Measurements from ENCODE around the gene RAD18. TPM values are rescaled to one million over a fixed set of nuclear protein-coding genes. Genes with fewer than 3 reads are reported as not detected.

RAD18 gene
- total RNA-seq, 2 experiments from 2014 or later, result 39.9 to 44.8 TPM

GRCh38 chr3:8942746-8943488 lies 20.4 kb downstream of the RAD18 start:
- TF ChIP-seq EZH2phosphoT487 (IDR thresholded peaks at IDR 0.05; ENCODE audit: borderline replicate concordance, low read depth, low read length) (no peak), CTCF (conservative IDR thresholded peaks at IDR 0.05; ENCODE audit: low read length) (no peak)
- Histone ChIP-seq H3K9me2 (ENCODE audit: insufficient read depth, low read length) (no peaks in the 10 kb centered on the region), H4K20me1 (ENCODE audit: insufficient read depth, low read length) (0 out of 2 replicates have a peak, but pooled peaks cover 1% of the 10 kb centered on the region), H3K36me3 (ENCODE audit: insufficient read depth, low read length) (peaks cover 98% of the 10 kb centered on the region), H2AFZ (ENCODE audit: low read length) (no peak overlapping the region), H3K27ac (ENCODE audit: low read depth, low read length, poor library complexity, severe bottlenecking) (no peak overlapping the region), H3K9me3 (ENCODE audit: low read length) (peaks cover 14% of the 10 kb centered on the region), H3K4me2 (ENCODE audit: low read length) (no peak overlapping the region), H3K4me1 (ENCODE audit: insufficient read depth, low read length, poor library complexity, severe bottlenecking) (no peaks in the 10 kb centered on the region), H3K79me2 (ENCODE audit: insufficient read depth, low read depth, low read length) (peaks cover 3% of the 10 kb centered on the region; the same call in 1 of the 2 replicates), H3K4me3 (ENCODE audit: low read depth, low read length, poor library complexity, severe bottlenecking) (no peak overlapping the region)
- POLR2A ChIA-PET, result interaction anchor here (0.7 to 0.8 kb wide), 2 partner anchors 9 to 511 kb away, joined by 3 read pairs; no protein-coding TSS in a partner anchor
- DNase-seq (ENCODE audit: low spot score), result no peak
- no TSS peak for BruUV-seq (replicated peaks)
- intact Hi-C loops (cut with micrococcal nuclease; ENCODE audit: unreplicated experiment), result no loop called here
- CTCF ChIA-PET (ENCODE audit: unreplicated experiment), result no interaction called here

GRCh38 chr3:8942115-8942514 lies 21.2 kb downstream of the RAD18 start:
- no peaks in the 10 kb centered on the region for H3K4me1 ChIP-seq (ENCODE audit: insufficient read depth, low read length, poor library complexity, severe bottlenecking)
- no peak overlapping the region for H3K4me2 ChIP-seq (ENCODE audit: low read length)
- no peak for DNase-seq (ENCODE audit: low spot score)
- no peak overlapping the region for H2AFZ ChIP-seq (ENCODE audit: low read length)
- ChIA-PET CTCF (ENCODE audit: unreplicated experiment) (no interaction called here), POLR2A (no interaction called here)
- H3K27ac ChIP-seq (ENCODE audit: low read depth, low read length, poor library complexity, severe bottlenecking), result no peak overlapping the region
- peaks cover 14% of the 10 kb centered on the region for H3K9me3 ChIP-seq (ENCODE audit: low read length)
- peaks cover 3% of the 10 kb centered on the region; the same call in 1 of the 2 replicates for H3K79me2 ChIP-seq (ENCODE audit: insufficient read depth, low read depth, low read length)
- H3K4me3 ChIP-seq (ENCODE audit: low read depth, low read length, poor library complexity, severe bottlenecking), result no peak overlapping the region
- TF ChIP-seq EZH2phosphoT487 (IDR thresholded peaks at IDR 0.05; ENCODE audit: borderline replicate concordance, low read depth, low read length), result no peak
- no peak for TF ChIP-seq CTCF (conservative IDR thresholded peaks at IDR 0.05; ENCODE audit: low read length)
- no peaks in the 10 kb centered on the region for H3K9me2 ChIP-seq (ENCODE audit: insufficient read depth, low read length)
- intact Hi-C loops (cut with micrococcal nuclease; ENCODE audit: unreplicated experiment), result no loop called here
- peaks cover 98% of the 10 kb centered on the region for H3K36me3 ChIP-seq (ENCODE audit: insufficient read depth, low read length)
- H4K20me1 ChIP-seq (ENCODE audit: insufficient read depth, low read length), result 0 out of 2 replicates have a peak, but pooled peaks cover 7% of the 10 kb centered on the region
- no TSS peak for BruUV-seq (replicated peaks)

GRCh38 chr3:8938021-8938420 lies 25.3 kb downstream of the RAD18 start:
- Histone ChIP-seq H3K4me3 (ENCODE audit: low read depth, low read length, poor library complexity, severe bottlenecking) (no peak overlapping the region), H2AFZ (ENCODE audit: low read length) (no peak overlapping the region), H4K20me1 (ENCODE audit: insufficient read depth, low read length) (0 out of 2 replicates have a peak, but pooled peaks cover 7% of the 10 kb centered on the region), H3K36me3 (ENCODE audit: insufficient read depth, low read length) (peaks cover 97% of the 10 kb centered on the region), H3K9me3 (ENCODE audit: low read length) (peaks cover 3% of the 10 kb centered on the region; the same call in 1 of the 2 replicates), H3K4me2 (ENCODE audit: low read length) (no peak overlapping the region), H3K4me1 (ENCODE audit: insufficient read depth, low read length, poor library complexity, severe bottlenecking) (no peaks in the 10 kb centered on the region), H3K27ac (ENCODE audit: low read depth, low read length, poor library complexity, severe bottlenecking) (no peak overlapping the region), H3K79me2 (ENCODE audit: insufficient read depth, low read depth, low read length) (peaks cover 2% of the 10 kb centered on the region; the same call in 1 of the 2 replicates), H3K9me2 (ENCODE audit: insufficient read depth, low read length) (no peaks in the 10 kb centered on the region)
- CTCF ChIA-PET (ENCODE audit: unreplicated experiment), result no interaction called here
- BruUV-seq (replicated peaks), result no TSS peak
- DNase-seq (ENCODE audit: low spot score), result peak; percentile 32
- intact Hi-C loops (cut with micrococcal nuclease; ENCODE audit: unreplicated experiment), result no loop called here
- TF ChIP-seq CTCF (conservative IDR thresholded peaks at IDR 0.05; ENCODE audit: low read length) (peak; percentile 72), EZH2phosphoT487 (IDR thresholded peaks at IDR 0.05; ENCODE audit: borderline replicate concordance, low read depth, low read length) (no peak)
- POLR2A ChIA-PET, result no interaction called here
